ENCODE measurements around the gene BFSP1. TPM values are rescaled to one million over a fixed set of nuclear protein-coding genes. Genes with fewer than 3 reads are reported as not detected.

BFSP1 gene
- total RNA-seq, result under 1 TPM; 0.34 to 0.38 TPM

DNA sequence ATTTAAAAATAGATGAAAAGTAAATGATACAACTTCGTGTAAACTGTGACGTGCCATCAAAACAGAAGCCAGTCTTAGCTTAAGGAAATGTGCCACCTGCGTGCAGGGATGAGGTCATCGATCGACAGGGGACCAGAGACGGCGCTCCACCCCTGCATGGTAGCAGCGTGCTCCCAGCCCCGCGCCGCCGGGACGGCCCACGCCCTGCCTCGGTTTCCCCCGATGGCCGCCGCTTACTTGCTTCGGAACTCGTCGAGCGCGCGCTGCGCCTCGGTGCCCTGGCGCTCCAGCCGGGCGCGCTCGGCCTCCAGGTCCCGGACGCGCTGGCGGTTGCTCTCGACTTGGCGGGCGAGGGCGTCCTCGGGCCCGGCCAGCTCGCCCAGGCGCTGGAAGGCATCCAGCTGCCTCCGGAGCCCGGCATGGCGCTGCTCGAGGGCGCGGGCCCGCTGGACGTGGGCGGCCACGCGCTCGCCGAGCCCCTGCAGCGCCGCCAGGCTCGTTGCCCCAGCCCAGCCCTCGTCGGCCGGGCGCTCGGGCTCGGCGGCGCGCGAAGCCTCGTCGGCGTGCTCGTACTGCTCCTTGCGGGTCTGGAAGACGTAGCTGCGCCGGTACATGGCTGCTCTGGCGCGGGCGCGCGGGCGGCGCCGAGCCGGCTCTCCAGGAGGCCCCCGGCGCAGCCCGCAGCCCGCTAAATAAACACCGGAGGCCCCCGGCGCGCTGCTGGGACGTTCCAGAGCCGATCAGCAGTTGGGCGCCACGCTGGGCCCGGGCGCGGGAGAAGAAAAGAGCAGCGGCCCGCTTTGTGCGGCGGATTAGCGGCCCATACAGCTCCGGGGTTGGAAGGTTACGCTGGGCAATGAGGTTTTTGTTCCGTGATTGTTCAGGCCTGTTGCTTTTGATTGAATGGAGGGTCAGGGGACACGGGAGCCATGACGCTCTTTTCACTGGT is at the start of gene BFSP1:
BFSP1 (minus strand) TSS at position 664 of the 949 bp plus-strand sequence; CDS start at position 614, 50 bp downstream.
- POLR2A ChIA-PET, result interaction anchor here (0.6 to 2.2 kb wide), 4 partner anchors 25 to 465 kb away, joined by 3 to 15 read pairs (median 4); partner anchors contain the start of genes DSTN and RRBP1

DNA sequence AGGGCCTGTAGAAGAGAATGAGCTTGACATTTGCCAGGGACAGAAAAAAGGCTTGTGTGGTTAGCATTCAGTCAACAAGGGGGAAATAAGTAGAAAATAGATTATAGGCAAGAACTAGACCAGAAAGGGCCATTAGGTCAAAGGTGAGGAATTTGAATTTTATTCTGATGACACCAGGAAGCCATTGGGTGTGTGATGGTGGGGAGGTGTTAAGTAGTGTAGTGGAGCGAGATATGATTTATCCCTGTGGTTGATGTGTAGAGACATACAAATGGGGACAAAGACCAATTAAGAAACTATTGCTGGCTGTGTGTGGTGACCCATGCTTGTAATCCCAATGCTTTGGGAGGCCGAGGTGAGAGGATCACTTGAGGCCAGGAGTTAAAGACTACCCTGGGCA is 49.7 kb upstream of the BFSP1 start:
- ChIA-PET POLR2A (no interaction called here), CTCF (no interaction called here)

More for the DNA sequence above, at the start of gene BFSP1:
- CTCF ChIA-PET, result interaction anchor here (0.6 to 1.8 kb wide), 6 partner anchors 17 to 408 kb away, joined by 3 to 5 read pairs (median 3); no protein-coding TSS in a partner anchor

DNA sequence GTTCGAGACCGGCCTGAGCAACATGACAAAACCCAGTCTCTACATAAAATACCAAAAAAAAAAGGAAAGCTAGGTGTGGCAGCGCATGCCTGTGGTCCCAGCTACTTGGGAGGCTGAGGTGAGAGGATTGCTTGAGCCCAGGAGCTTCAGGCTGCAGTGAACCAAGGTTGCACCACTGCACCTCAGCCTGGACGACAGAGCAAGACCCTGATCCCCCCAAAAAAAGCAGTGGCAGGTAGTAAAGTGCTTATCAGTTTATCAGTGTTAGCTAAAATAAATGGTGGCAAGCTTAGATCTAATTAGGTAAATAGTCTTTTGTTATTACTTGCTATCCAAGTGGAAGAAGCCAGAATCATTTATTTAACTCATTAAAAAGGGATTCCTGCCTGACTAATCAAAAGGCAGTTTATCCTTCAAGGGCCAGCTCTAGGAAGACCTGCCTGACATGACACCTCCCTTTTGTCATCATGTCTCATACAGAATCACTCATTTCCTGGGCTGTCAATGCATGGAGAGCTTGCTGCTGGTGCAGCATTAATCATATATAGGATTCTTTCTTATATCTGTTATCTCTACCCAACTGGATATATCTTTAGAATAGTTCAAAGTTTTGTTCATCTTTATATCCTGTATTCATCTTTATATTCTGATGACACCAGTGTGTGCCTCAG is 48.3 kb upstream of the BFSP1 start:
- ChIA-PET POLR2A (interaction anchor here (0.6 kb wide), 2 partner anchors 12 to 386 kb away, joined by 3 to 7 read pairs; no protein-coding TSS in a partner anchor), CTCF (interaction anchor here (1.7 to 2.1 kb wide), 2 partner anchors 9 to 38 kb away, joined by 5 to 7 read pairs; partner anchors contain the start of gene DSTN)

DNA sequence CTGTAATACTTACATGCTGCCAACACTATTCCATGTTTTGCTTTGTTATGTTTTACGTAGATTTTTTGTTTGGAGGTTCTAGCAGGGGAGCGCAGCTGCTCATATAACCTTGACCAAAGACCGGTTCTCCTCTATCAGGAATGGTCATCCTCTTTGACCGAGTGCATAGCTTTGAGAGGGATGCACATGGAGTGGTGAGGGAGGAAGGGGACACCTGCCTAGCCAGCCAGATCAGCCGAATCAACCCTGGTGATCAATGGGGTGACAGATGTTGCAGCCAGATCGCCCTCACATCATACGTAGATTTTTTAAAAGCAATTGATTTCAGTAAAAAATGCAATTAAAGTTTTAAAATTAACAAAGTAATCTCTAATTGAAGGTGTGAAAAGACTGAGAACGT is 45.0 kb upstream of the BFSP1 start:
- CTCF ChIA-PET, result no interaction called here
- POLR2A ChIA-PET, result no interaction called here

DNA sequence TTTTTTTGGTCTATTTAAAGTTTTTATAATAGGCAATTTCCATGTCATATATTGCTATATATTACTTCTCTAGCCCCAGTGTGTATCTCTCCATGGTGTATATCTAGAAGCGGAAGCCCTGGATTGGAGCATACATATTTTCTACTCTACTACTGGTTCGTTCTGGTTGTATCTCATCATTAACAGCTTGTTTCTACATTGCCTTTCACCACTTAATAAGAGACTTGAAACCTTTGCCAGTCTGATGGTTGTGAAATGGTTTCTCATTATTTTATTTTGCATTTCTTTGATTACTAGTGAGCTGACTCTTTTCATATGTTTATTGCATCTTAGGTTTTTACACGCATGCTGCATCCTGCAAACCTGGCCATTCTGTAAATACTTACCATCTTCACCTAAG is 42.3 kb upstream of the BFSP1 start:
- ChIA-PET CTCF (no interaction called here), POLR2A (interaction anchor here (0.6 kb wide), 1 partner anchor 484 kb away, joined by 3 read pairs; the partner anchor contains the start of gene OVOL2)

DNA sequence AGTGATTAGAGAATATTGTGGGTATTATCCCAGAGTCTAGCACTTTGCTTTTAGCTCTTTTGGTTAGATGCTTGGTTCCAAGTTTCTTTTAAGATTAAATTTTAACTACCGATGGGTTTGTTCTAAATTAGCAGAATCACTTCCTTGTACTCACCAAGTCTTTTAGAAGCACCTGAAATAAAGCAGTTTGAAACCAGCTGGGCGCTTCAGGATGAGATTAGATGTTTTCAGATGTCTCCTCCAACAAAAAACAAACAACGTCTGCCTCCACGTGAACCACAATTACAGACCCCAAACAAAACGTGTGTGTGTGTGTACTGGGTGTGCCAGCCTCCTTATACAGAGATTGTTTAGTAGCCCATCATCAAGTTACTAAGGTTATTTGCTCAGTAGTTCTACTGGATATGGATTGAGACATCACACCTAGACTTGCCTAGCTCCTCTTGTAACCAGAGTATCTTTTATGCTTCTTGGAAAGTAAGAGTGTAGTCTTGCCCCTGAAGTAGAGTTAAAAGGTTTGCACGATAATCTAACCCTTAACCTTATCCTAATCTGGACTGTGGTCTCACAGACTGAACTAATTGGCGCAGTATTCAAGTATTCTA is 41.0 kb upstream of the BFSP1 start:
- CTCF ChIA-PET, result interaction anchor here (2.3 kb wide), 1 partner anchor 67 kb away, joined by 13 read pairs; no protein-coding TSS in a partner anchor
- POLR2A ChIA-PET, result no interaction called here

DNA sequence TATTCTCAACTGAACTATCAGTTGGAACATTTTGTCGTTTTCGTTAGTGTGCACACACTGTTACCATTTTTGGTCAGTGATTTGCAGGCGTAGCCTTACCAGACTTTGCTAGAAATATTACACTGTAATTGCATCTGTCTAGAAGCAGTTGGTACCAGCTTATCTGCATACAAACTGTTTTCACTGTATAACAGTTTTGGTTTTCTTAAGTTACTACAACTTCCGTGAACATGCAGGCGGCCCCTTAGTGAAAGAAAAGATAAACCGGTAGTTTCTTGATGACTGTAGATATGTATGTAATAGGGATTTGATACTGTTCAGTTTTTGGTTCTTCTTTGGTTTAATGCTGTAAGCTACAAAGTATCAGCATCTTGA is 40.0 kb upstream of the BFSP1 start:
- POLR2A ChIA-PET, result interaction anchor here (0.5 to 1.7 kb wide), 4 partner anchors 10 to 95 kb away, joined by 3 to 5 read pairs (median 4); no protein-coding TSS in a partner anchor
- CTCF ChIA-PET, result interaction anchor here (0.8 to 2.3 kb wide), 6 partner anchors 8 to 111 kb away, joined by 3 to 13 read pairs (median 6); partner anchors contain the start of gene RRBP1

DNA sequence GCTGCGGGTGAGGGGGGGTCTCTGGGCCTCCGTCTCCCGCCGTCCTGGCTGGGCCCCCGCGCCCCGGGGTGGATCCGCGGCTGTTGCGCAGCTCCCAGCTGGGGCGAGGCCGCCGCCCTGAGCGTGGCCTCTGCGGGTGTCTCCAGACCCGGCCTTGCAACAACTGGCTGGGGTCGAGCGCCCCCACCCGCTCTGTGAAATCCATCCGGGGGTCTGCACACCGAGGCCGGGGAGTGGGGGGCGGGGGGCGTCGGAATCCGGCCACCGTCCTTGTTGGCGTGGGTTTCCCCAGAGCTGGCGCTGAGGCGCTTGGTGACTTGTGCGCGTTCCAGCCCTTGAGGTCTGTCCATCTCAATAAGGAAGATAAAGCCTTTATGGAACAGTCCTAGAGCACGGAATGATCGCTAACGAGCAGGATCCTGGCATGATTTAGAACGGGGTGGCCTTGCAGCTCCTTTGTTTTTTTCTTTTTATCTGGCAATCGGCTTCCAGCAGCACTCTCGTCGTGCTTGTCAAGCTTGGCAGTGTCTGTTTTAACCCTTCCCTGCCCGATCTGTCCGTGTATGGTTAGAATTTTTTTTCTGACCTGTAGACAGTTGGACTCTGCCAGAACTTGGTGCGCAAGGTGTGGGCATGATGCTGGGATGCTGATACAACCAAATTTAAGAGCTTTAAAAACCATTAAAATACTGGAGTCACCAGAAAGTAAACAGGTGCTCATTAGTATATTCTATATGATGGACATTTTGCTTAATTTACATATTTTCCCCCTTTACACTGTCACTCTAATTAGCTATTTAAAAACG is 39.4 kb upstream of the BFSP1 start:
- CTCF ChIA-PET, result interaction anchor here (0.7 to 2.3 kb wide), 8 partner anchors 9 to 112 kb away, joined by 3 to 13 read pairs (median 4); partner anchors contain the start of gene RRBP1
- POLR2A ChIA-PET, result interaction anchor here (0.5 to 1.7 kb wide), 10 partner anchors 10 to 399 kb away, joined by 3 to 5 read pairs (median 4); partner anchors contain the start of genes BFSP1, MGME1, RRBP1 and SNX5

DNA sequence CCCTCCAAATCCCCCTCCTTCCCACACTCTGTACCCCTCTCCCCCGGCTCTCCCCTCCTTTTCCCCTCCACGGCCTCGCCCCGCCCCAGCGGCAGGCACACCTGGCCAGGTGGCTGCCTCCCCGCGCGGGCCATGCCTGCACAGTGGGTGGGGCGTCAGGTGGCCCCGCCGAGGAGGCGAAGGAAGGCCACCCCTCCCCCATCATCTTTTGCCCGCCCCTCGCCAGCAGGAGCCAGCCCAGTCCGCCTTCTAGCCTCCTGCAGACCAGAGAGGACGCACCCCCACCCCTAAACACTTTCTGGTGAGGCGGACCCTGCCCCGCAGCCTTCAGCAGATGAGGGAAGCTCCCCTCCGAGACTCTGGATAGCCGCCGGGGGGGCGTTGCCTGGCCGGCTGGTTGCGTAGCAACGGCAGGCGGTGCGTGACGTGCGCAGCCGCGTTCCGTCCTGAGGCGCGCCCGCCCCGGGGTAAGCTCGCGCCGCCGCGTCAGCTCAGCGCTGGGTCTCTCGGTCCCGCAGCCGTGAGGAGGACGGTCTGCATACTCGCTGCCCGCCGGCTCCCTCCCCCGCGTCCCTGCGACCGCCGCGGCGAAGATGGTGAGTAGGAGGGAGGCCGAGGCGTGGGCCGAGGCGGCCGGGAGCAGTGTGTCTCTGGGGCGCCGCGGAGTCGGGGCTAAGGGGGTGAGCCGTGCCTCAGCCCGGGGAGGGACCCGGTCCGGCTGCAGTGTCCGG is 38.6 kb upstream of the BFSP1 start, which contains the start of gene DSTN:
DSTN (plus strand) TSS at position 460 of the 731 bp plus-strand sequence; CDS start at position 594, 134 bp downstream.
- ChIA-PET CTCF (interaction anchor here (0.5 to 2.3 kb wide), 6 partner anchors 9 to 113 kb away, joined by 3 to 13 read pairs (median 3); no protein-coding TSS in a partner anchor), POLR2A (interaction anchor here (0.6 to 1.7 kb wide), 7 partner anchors 9 to 399 kb away, joined by 3 to 5 read pairs (median 4); partner anchors contain the start of genes BFSP1, MGME1, RRBP1 and SNX5)

DNA sequence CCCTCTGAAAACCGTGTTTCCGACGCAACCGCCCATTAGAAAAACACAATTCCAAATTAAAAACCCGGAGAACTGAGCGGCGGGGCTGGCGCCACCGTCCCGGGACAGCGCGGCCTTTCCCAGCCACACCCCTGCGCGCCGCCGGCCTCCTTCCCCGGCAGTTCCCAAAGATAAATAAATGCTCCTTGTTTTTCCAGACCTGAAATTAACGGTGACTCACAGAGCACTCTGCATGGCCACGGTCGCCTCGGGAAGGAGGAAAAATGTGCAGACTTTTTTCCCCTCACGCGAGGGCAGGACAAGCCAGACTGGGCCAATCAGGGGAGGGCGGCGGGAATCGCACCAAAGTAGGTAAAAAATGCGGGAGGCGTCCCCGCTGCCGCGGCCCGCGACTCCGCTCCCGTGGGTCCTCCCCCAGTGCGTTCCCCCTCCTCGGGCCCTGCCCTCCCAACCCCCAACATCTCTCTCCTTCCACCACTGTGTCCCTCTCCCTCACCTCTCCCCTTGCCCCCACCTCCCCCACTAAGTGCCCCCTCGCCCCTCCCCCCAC is 37.9 kb upstream of the BFSP1 start:
- POLR2A ChIA-PET, result interaction anchor here (1.1 to 1.5 kb wide), 2 partner anchors 113 to 400 kb away, joined by 4 to 5 read pairs; partner anchors contain the start of genes MGME1, RRBP1 and SNX5
- CTCF ChIA-PET, result no interaction called here

DNA sequence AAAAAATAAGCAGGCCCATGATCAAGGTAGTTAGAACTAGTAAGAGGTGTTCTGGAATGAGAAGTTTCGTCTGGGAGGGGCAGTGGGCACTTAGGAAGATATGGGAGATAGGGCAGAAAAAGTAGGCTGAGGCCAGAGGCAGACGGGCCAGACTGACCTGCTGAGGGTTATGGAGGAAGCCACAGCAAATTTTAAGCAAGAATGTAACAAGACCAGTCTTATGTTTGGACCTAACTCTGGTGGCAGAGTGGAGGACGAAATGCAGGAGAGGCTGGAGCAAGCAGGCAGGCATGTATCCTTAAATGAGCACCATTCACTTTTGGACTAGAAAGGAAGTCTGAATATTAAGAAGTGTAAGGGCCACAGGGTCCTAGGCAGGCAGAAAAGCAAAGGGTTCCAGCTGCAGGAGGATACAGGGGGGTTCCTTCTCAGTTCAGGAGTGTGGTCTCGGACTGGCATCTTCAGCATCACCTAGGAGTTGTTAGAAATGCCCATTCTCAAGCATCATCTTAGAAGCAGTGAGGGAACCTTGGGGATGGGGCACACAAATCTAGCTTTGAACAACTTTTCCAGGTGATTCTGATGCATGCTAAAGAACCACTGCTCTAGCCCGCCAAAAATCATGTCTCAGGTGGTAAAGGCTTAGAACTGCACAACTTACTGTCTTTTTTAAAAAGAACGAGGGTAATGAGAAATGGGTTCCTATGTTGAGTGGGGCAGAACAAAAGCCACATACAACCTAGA is 37.0 kb upstream of the BFSP1 start:
- ChIA-PET CTCF (no interaction called here), POLR2A (no interaction called here)

DNA sequence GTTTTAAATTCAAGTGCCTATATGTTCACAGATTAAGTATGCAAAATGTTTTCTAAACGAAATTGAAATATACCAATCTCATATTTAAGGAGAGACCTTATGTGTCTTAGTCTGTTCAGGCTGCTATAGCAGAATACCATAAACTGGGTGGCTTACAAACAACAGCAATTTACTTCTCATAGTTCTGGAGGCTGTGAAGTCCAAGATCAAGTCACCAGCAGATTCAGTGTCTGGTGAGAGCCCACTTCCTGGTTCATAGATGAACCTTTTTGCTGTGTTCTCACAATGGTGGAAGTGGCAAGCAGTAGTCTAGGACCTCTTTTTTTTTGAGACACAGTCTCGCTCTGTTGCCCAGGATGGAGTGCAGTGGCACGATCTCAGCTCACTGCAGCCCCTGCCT is 35.2 kb upstream of the BFSP1 start:
- CTCF ChIA-PET, result interaction anchor here (1.3 kb wide), 1 partner anchor 43 kb away, joined by 3 read pairs; no protein-coding TSS in a partner anchor
- POLR2A ChIA-PET, result interaction anchor here (0.7 kb wide), 1 partner anchor 110 kb away, joined by 4 read pairs; no protein-coding TSS in a partner anchor

DNA sequence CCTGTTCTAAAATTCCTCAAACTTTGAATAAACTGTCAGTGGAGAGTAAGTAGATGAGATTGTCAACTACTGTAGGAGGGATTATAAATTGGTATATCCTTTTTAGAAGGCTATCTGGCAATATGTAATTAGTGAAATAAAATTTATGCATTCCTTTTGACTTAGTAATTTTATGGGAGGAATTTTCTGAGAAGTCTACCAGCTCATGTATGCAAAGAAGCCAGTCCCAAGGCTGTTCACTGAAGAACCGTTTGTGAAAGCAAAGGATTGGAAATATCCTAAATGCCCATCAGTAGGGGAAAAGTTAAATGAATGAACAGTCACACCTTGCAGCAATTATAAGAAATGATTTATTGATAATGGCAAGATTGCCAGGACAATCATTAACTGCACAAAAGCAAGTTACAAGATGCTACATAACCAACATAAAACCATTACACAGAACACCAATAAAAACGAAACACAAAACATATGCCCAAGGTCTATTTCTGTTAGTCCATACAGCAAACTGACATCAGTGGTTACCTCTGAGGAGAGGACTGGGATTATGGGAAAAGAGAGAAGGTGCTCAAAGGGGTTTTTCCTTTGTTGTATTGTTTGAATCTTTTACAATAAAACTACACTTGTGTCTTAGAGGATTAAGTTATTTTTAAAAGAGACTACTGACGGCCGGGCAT is 34.1 kb upstream of the BFSP1 start:
- POLR2A ChIA-PET, result no interaction called here
- CTCF ChIA-PET, result no interaction called here

DNA sequence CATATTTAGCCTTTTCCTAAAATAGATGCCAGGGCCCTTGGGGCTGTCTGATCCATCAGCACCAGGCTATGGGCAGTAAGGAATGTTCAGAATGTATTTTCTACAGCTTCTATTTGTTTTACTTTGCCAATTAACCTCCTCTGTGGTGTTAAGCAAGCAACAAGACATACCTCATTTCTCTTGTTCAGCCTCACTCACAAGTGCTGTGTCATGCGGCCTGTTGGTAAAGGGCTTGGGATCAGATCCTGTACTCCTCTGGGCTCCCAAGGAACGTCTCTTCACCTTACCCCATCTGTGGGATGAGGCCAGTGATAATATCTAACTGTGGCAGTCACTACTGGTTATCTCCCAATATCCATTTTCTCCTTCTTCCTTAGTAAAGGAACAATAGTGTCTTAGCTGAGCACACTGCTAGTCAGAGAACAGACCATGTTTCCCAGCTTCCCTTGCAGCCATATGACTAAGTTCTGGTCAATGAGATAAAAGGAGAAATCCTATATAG is 31.7 kb upstream of the BFSP1 start:
- ChIA-PET POLR2A (no interaction called here), CTCF (no interaction called here)

DNA sequence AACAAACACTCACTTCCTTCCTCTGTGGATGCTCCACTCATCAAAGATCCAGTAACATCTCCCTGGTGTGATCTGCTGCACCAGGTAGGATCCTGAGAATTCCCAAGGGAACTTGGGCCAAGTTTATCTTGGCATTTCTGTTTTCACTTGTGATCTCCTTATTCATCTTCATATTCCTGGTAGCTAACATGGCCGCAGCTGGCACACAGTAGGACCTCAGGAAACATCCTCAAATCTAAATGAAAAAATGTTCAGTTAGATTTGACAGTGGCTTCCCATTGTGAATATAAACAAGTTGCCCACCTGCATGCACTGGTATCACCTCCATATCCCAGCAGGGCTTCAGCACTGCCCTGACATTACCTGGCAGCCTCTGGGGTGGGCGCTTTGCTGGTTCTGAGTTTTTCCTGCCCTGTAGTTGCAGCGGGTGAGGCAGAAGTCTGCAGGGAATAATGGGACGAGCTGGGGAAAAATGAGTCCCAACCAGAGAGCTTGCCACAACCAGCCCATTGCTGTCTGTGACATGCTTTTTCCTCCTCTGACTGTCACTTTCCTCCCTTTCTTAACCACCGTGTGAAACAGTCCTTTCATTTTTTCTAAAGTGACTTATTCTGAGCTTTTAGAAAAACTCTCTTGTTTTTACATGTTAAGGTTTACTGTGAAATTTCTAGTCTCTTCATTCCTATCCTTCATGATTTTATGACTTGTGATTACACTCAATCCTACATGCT is 29.3 kb upstream of the BFSP1 start:
- CTCF ChIA-PET, result interaction anchor here (0.6 to 1.2 kb wide), 2 partner anchors 11 to 18 kb away, joined by 3 to 5 read pairs; no protein-coding TSS in a partner anchor
- POLR2A ChIA-PET, result interaction anchor here (0.7 to 1.0 kb wide), 3 partner anchors 9 to 54 kb away, joined by 3 to 5 read pairs (median 3); partner anchors contain the start of gene DSTN

Measured in activated CD8-positive, alpha-beta memory T cell treated with anti-CD3 and anti-CD28 coated beads for 36 hours (primary cell).